Measurements from ENCODE around the gene CEP85. TPM values are rescaled to one million over a fixed set of nuclear protein-coding genes. Genes with fewer than 3 reads are reported as not detected.

CEP85 gene
- total and polyA plus RNA-seq, 9 of the 15 experiments (the other 6 are each of a cell fraction or from before 2014, with no cell fraction given) = 42.1 to 140 (median 92.6) TPM

- no peak for TF ChIP-seq ZBTB49 (CRISPR knock-in tag; IDR thresholded peaks at IDR 0.05; ENCODE audit: borderline replicate concordance)
- no peak for TF ChIP-seq FOXJ3 (CRISPR knock-in tag; IDR thresholded peaks at IDR 0.05)
- no peak for TF ChIP-seq NR4A1 (CRISPR knock-in tag; IDR thresholded peaks at IDR 0.05)
- TF ChIP-seq NR4A1 (tag; IDR thresholded peaks at IDR 0.05) = no peak
- no peak for TF ChIP-seq PHF21A (IDR thresholded peaks at IDR 0.05; ENCODE audit: borderline replicate concordance, low read depth)
- TF ChIP-seq HIVEP1 (CRISPR knock-in tag; IDR thresholded peaks at IDR 0.05) = no peak
- TF ChIP-seq NFIX (CRISPR knock-in tag; IDR thresholded peaks at IDR 0.05; ENCODE audit: low read depth) = no peak
- TF ChIP-seq WHSC1 (IDR thresholded peaks at IDR 0.05; ENCODE audit: low read length) = no peak
- no peak for TF ChIP-seq HLTF (IDR thresholded peaks at IDR 0.05)
- TF ChIP-seq SMARCE1 (IDR thresholded peaks at IDR 0.05) = 0 out of 2 replicates have a peak, but pooled peaks have one; percentile 85
- TF ChIP-seq E4F1 (CRISPR knock-in tag; IDR thresholded peaks at IDR 0.05; ENCODE audit: borderline replicate concordance) = no peak
- no peak for TF ChIP-seq ZC3H8 (IDR thresholded peaks at IDR 0.05)
- TF ChIP-seq ATF2 (CRISPR knock-in tag; IDR thresholded peaks at IDR 0.05) = peak; percentile 10; the same call in 1 of the 2 replicates
- TF ChIP-seq, protein P1, sequence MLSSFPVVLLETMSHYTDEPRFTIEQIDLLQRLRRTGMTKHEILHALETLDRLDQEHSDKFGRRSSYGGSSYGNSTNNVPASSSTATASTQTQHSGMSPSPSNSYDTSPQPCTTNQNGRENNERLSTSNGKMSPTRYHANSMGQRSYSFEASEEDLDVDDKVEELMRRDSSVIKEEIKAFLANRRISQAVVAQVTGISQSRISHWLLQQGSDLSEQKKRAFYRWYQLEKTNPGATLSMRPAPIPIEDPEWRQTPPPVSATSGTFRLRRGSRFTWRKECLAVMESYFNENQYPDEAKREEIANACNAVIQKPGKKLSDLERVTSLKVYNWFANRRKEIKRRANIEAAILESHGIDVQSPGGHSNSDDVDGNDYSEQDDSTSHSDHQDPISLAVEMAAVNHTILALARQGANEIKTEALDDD (IDR thresholded peaks at IDR 0.05) = peak; percentile 19; the same call in 1 of the 2 replicates
- no peak for TF ChIP-seq ZNF75A (CRISPR knock-in tag; IDR thresholded peaks at IDR 0.05)
- no peak for TF ChIP-seq ARHGAP35 (IDR thresholded peaks at IDR 0.05; ENCODE audit: partially characterized antibody)
- TF ChIP-seq TRIM24 (IDR thresholded peaks at IDR 0.05) = no peak
- TF ChIP-seq, protein P2, sequence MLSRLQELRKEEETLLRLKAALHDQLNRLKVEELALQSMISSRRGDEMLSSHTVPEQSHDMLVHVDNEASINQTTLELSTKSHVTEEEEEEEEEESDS (CRISPR knock-in tag; IDR thresholded peaks at IDR 0.05) = no peak
- no peak for TF ChIP-seq ZNF76 (CRISPR knock-in tag; IDR thresholded peaks at IDR 0.05; ENCODE audit: borderline replicate concordance)
- no peak for TF ChIP-seq KLF10 (CRISPR knock-in tag; IDR thresholded peaks at IDR 0.05)
- TF ChIP-seq MCM3 (IDR thresholded peaks at IDR 0.05) = no peak
- TF ChIP-seq EP400 (IDR thresholded peaks at IDR 0.05) = no peak
- no peak for TF ChIP-seq ZNF445 (CRISPR knock-in tag; IDR thresholded peaks at IDR 0.05; ENCODE audit: low read depth)
- TF ChIP-seq ZSCAN29 (IDR thresholded peaks at IDR 0.05) = no peak
- no peak for TF ChIP-seq ELF1 (tag; IDR thresholded peaks at IDR 0.05)
- TF ChIP-seq MEF2A (IDR thresholded peaks at IDR 0.05; ENCODE audit: control insufficient read depth, low read depth, low read length) = no peak
These were observed 42.4 kb downstream of the CEP85 start (continued) for GRCh38 chr1:26276432-26276838.

Data from K562 (cell line).